HepG2 (cell line): ENCODE measurements around the gene TAT. TPM values are rescaled to one million over a fixed set of nuclear protein-coding genes. Genes with fewer than 3 reads are reported as not detected.

Experiments
- ARNT ChIP-seq: fragments of 450-650 bp; IDR thresholded peaks from 2 replicates; pipeline ENCODE4 v1.6.1; 2017
- ATRX ChIP-seq: sonication (generic); formaldehyde crosslinking; IDR thresholded peaks from 2 replicates; pipeline ENCODE4 v1.4.0; 2020; ENCODE audit warnings: missing genetic modification reagents, borderline replicate concordance
- CEBPG ChIP-seq: IDR thresholded peaks from 2 replicates; pipeline ENCODE4 v1.6.1; 2016
- E2F1 ChIP-seq: sonication (generic); formaldehyde crosslinking; IDR thresholded peaks from 2 replicates; pipeline ENCODE4 v1.5.0; 2020; ENCODE audit warnings: missing genetic modification reagents
- GRHL1 ChIP-seq: sonication (generic); formaldehyde crosslinking; conservative IDR thresholded peaks from 2 replicates; pipeline ENCODE4 v1.8.0; 2022; ENCODE audit warnings: missing genetic modification reagents
- HDAC2 ChIP-seq: sonication (generic); formaldehyde crosslinking; IDR thresholded peaks from 2 replicates; pipeline ENCODE4 v1.4.0; 2020; ENCODE audit warnings: missing genetic modification reagents
- IRX3 ChIP-seq: sonication (generic); formaldehyde crosslinking; IDR thresholded peaks from 2 replicates; pipeline ENCODE4 v1.8.1; 2023; ENCODE audit warnings: mild to moderate bottlenecking, low read depth, missing genetic modification reagents, borderline replicate concordance
- JUN ChIP-seq: sonication (generic); formaldehyde crosslinking; IDR thresholded peaks from 2 replicates; pipeline ENCODE4 v1.4.0; 2020; ENCODE audit warnings: mild to moderate bottlenecking, missing genetic modification reagents
- KMT2A ChIP-seq: sonication (generic); formaldehyde crosslinking; IDR thresholded peaks from 2 replicates; pipeline ENCODE4 v1.4.0; 2020; ENCODE audit warnings: missing genetic modification reagents
- MTERF4 ChIP-seq: sonication (generic); formaldehyde crosslinking; IDR thresholded peaks from 2 replicates; pipeline ENCODE4 v1.8.0; 2023; ENCODE audit warnings: mild to moderate bottlenecking, missing genetic modification reagents
- MXD3 ChIP-seq: IDR thresholded peaks from 2 replicates; pipeline ENCODE4 v1.6.1; 2016; ENCODE audit warnings: mild to moderate bottlenecking, missing biosample characterization, missing genetic modification reagents
- REPIN1 ChIP-seq: sonication (generic); formaldehyde crosslinking; IDR thresholded peaks from 2 replicates; pipeline ENCODE4 v1.8.0; 2022; ENCODE audit warnings: missing genetic modification reagents, low read depth, mild to moderate bottlenecking, borderline replicate concordance
- RFX3 ChIP-seq: IDR thresholded peaks from 2 replicates; pipeline ENCODE4 v1.6.1; 2016; ENCODE audit warnings: missing biosample characterization, missing genetic modification reagents
- SRY ChIP-seq: sonication (generic); formaldehyde crosslinking; IDR thresholded peaks from 2 replicates; pipeline ENCODE4 v1.8.0; 2022; ENCODE audit warnings: mild to moderate bottlenecking, missing genetic modification reagents
- ZFP37 ChIP-seq: sonication (generic); formaldehyde crosslinking; IDR thresholded peaks from 2 replicates; pipeline ENCODE4 v1.4.0; 2020; ENCODE audit warnings: missing genetic modification reagents, borderline replicate concordance
- ZNF556 ChIP-seq: sonication (generic); formaldehyde crosslinking; IDR thresholded peaks from 2 replicates; pipeline ENCODE4 v1.4.0; 2020; ENCODE audit warnings: mild to moderate bottlenecking, missing genetic modification reagents, borderline replicate concordance
- ZNF615 ChIP-seq: sonication (generic); formaldehyde crosslinking; IDR thresholded peaks from 2 replicates; pipeline ENCODE4 v1.5.0; 2020; ENCODE audit warnings: mild to moderate bottlenecking, missing genetic modification reagents, borderline replicate concordance
- ZNF768 ChIP-seq: sonication (generic); formaldehyde crosslinking; IDR thresholded peaks from 2 replicates; pipeline ENCODE4 v1.4.0; 2020; ENCODE audit warnings: missing genetic modification reagents
- polyA plus RNA-seq, 8 experiments: library from polyadenylated mRNA; depleted of rRNA in 3 of 8; stranded (reverse) in 7 of 8; unstranded in 1 of 8; fragments of >200 nt; fragmentation: Illumina TruSeq in 4 of 8; extraction: Trizol in 4 of 8; gene quantifications; 2 replicates each; pipeline versions ENCODE4 v1.2.1 to v1.2.3, GENCODE V29; 2011 to 2016; ENCODE audit warnings: low read depth in 4 of 8, missing spikeins in 1 of 8, mixed read lengths in 1 of 8; ENCODE audit not compliant: insufficient read depth in 1 of 8
- total RNA-seq, 5 experiments: library from RNA; depleted of rRNA; stranded (reverse); fragments of >200 nt; fragmentation: Illumina TruSeq; extraction: Trizol; gene quantifications; 2 replicates each; pipeline ENCODE4 v1.2.3, GENCODE V29; 2016; ENCODE audit warnings: low read depth in 1 of 5
- TF ChIP-seq, protein P1 (sequence below): sonication (generic); formaldehyde crosslinking; IDR thresholded peaks from 2 replicates; pipeline ENCODE4 v1.4.0; 2020; ENCODE audit warnings: mild to moderate bottlenecking, missing genetic modification reagents
- TF ChIP-seq, protein P2 (sequence below): sonication (generic); formaldehyde crosslinking; IDR thresholded peaks from 2 replicates; pipeline ENCODE4 v1.4.0; 2020; ENCODE audit warnings: missing genetic modification reagents
- TF ChIP-seq, protein P3 (sequence below): IDR thresholded peaks from 2 replicates; pipeline ENCODE4 v1.6.1; 2016; ENCODE audit warnings: missing compliant biosample characterization, missing genetic modification reagents, borderline replicate concordance
- TF ChIP-seq, protein P4 (sequence below): sonication (generic); formaldehyde crosslinking; IDR thresholded peaks from 2 replicates; pipeline ENCODE4 v1.8.0; 2022; ENCODE audit warnings: missing genetic modification reagents, mild to moderate bottlenecking, inconsistent platforms, borderline replicate concordance

TAT gene
- total and polyA plus RNA-seq, 2 of the 13 experiments (the other 11 are each of a cell fraction or from before 2014, with no cell fraction given): 1.6 to 5.8 TPM

- TF ChIP-seq KMT2A: 0 out of 2 replicates have a peak, but pooled peaks have one; percentile 29
- 0 out of 2 replicates have a peak, but pooled peaks have one; percentile 42 for TF ChIP-seq REPIN1 (CRISPR knock-in tag)
- TF ChIP-seq ZFP37: no peak
- TF ChIP-seq, protein P1, sequence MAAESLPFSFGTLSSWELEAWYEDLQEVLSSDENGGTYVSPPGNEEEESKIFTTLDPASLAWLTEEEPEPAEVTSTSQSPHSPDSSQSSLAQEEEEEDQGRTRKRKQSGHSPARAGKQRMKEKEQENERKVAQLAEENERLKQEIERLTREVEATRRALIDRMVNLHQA: no peak
- TF ChIP-seq, protein P2, sequence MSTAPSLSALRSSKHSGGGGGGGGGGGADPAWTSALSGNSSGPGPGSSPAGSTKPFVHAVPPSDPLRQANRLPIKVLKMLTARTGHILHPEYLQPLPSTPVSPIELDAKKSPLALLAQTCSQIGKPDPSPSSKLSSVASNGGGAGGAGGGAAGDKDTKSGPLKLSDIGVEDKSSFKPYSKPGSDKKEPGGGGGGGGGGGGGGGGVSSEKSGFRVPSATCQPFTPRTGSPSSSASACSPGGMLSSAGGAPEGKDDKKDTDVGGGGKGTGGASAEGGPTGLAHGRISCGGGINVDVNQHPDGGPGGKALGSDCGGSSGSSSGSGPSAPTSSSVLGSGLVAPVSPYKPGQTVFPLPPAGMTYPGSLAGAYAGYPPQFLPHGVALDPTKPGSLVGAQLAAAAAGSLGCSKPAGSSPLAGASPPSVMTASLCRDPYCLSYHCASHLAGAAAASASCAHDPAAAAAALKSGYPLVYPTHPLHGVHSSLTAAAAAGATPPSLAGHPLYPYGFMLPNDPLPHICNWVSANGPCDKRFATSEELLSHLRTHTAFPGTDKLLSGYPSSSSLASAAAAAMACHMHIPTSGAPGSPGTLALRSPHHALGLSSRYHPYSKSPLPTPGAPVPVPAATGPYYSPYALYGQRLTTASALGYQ (CRISPR knock-in tag): no peak
- TF ChIP-seq ZNF615 (CRISPR knock-in tag): no peak
- peak; percentile 81 for TF ChIP-seq CEBPG (CRISPR knock-in tag)
- TF ChIP-seq ARNT: no peak
- peak; percentile 90 for TF ChIP-seq HDAC2
- no peak for TF ChIP-seq MTERF4 (CRISPR knock-in tag)
- TF ChIP-seq IRX3: no peak
- no peak for TF ChIP-seq SRY
- TF ChIP-seq GRHL1 (CRISPR knock-in tag): no peak
- no peak for TF ChIP-seq RFX3
- no peak for TF ChIP-seq JUN (CRISPR knock-in tag)
- no peak for TF ChIP-seq E2F1 (CRISPR knock-in tag)
- no peak; the same call in 1 of the 2 replicates for TF ChIP-seq ZNF556 (CRISPR knock-in tag)
- TF ChIP-seq, protein P3, sequence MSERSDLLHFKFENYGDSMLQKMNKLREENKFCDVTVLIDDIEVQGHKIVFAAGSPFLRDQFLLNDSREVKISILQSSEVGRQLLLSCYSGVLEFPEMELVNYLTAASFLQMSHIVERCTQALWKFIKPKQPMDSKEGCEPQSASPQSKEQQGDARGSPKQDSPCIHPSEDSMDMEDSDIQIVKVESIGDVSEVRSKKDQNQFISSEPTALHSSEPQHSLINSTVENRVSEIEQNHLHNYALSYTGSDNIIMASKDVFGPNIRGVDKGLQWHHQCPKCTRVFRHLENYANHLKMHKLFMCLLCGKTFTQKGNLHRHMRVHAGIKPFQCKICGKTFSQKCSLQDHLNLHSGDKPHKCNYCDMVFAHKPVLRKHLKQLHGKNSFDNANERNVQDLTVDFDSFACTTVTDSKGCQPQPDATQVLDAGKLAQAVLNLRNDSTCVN (CRISPR knock-in tag): no peak
- TF ChIP-seq ATRX (CRISPR knock-in tag): no peak
- TF ChIP-seq ZNF768 (CRISPR knock-in tag): no peak
- no peak for TF ChIP-seq MXD3 (CRISPR knock-in tag)
- TF ChIP-seq, protein P4, sequence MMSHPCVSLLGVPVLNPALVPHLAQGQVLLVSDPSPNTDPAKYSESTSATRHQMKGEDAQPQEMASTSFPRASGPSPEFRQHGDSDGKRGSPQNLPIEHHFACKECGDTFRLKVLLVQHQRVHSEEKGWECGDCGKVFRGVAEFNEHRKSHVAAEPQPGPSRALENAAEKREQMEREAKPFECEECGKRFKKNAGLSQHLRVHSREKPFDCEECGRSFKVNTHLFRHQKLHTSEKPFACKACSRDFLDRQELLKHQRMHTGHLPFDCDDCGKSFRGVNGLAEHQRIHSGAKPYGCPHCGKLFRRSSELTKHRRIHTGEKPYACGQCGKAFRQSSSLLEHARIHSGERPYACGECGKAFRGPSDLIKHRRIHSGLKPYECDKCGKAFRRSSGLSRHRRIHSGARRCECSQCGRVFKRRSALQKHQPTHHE: no peak
Observed at GRCh38 chr16:71585318-71585703, 8.4 kb upstream of the TAT start (continued).
